GM19023 (cell line): Measurements from ENCODE around the gene UNC119.

ENCODE experiments used
- ATAC-seq: cut with Tn5 transposase; IDR thresholded peaks from one replicate; pipeline ENCODE4 v1.9.1; 2021; ENCODE audit warnings: mild to moderate bottlenecking, moderate library complexity; ENCODE audit not compliant: unreplicated experiment

UNC119 gene

GRCh38 chr17:28573521-28573920 lies 21.1 kb upstream of the UNC119 start:
- ATAC-seq: no peak

- no peak for ATAC-seq
Measured at GRCh38 chr17:28573040-28573380, 20.6 kb upstream of the UNC119 start.

GRCh38 chr17:28572259-28573039 lies 20.0 kb upstream of the UNC119 start:
- no peak for ATAC-seq

GRCh38 chr17:28571361-28572122 lies 19.1 kb upstream of the UNC119 start, which contains the start of gene PIGS:
TSS of gene PIGS (minus strand) at chr17:28571524. CDS start at chr17:28571496, 28 bp downstream.
- ATAC-seq: peak; percentile 89

GRCh38 chr17:28570716-28571360 lies 18.4 kb upstream of the UNC119 start:
- peak; percentile 38 for ATAC-seq

- no peak for ATAC-seq
Measured at GRCh38 chr17:28569446-28569845, 17.0 kb upstream of the UNC119 start.

GRCh38 chr17:28567604-28568003 lies 15.2 kb upstream of the UNC119 start:
- ATAC-seq: no peak

GRCh38 chr17:28563475-28563874 lies 11.1 kb upstream of the UNC119 start:
- ATAC-seq: no peak

- no peak for ATAC-seq
Measured at GRCh38 chr17:28555022-28555421, 2.6 kb upstream of the UNC119 start.

GRCh38 chr17:28554565-28554964 lies 2.1 kb upstream of the UNC119 start:
- ATAC-seq: no peak

GRCh38 chr17:28553000-28553505 lies 629 bp upstream of the UNC119 start:
- ATAC-seq: no peak

GRCh38 chr17:28551421-28552175 lies 826 bp downstream of the UNC119 start:
- ATAC-seq: no peak

GRCh38 chr17:28550858-28551257 lies 1.6 kb downstream of the UNC119 start:
- no peak for ATAC-seq

GRCh38 chr17:28549236-28550132 lies 2.9 kb downstream of the UNC119 start:
- no peak for ATAC-seq

- ATAC-seq: no peak
Measured at GRCh38 chr17:28548417-28549130, 3.9 kb downstream of the UNC119 start.

- peak; percentile 33 for ATAC-seq
Measured at GRCh38 chr17:28547623-28548416, 4.6 kb downstream of the UNC119 start.

- ATAC-seq: no peak
Measured at GRCh38 chr17:28547096-28547622, 5.3 kb downstream of the UNC119 start.

GRCh38 chr17:28545787-28546415 lies 6.5 kb downstream of the UNC119 start:
- no peak for ATAC-seq
